Activated CD4-positive, alpha-beta T cell treated with anti-CD3 and anti-CD28 coated beads for 36 hours (primary cell): ENCODE data around the gene ASPSCR1. TPM values are rescaled to one million over a fixed set of nuclear protein-coding genes. Genes with fewer than 3 reads are reported as not detected.

ENCODE experiments used
- ATAC-seq: fragments of 200-7000 bp; cut with Tn5 transposase; one replicate; pipeline ENCODE4 v1.10.0; 2021; ENCODE audit warnings: mild to moderate bottlenecking, moderate library complexity
- CTCF ChIA-PET: fragments of 350-600 bp; sonication (Branson Sonifier 250); formaldehyde crosslinking; loops from one replicate; lab custom pipeline; 2021; ENCODE audit warnings: antibody characterized with exemption; lab: Charles Lee
- POLR2A ChIA-PET: fragments of 350-600 bp; sonication (Branson Sonifier 250); formaldehyde crosslinking; loops from one replicate; lab custom pipeline; 2021; ENCODE audit warnings: antibody characterized with exemption, inconsistent platforms; lab: Charles Lee
- DNase-seq: peaks from one replicate; pipeline ENCODE4 v3.0.0-alpha.2; 2020
- H3K27ac Mint-ChIP-seq: one replicate; pipeline ENCODE4 v1.8.0; 2021; ENCODE audit warnings: mixed read lengths
- H3K27me3 Mint-ChIP-seq: one replicate; pipeline ENCODE4 v1.8.0; 2021; ENCODE audit warnings: mixed read lengths
- H3K36me3 Mint-ChIP-seq: one replicate; pipeline ENCODE4 v1.8.0; 2021; ENCODE audit warnings: low read depth, mixed read lengths
- H3K4me1 Mint-ChIP-seq: one replicate; pipeline ENCODE4 v1.8.0; 2021; ENCODE audit warnings: mixed read lengths
- H3K4me3 Mint-ChIP-seq: one replicate; pipeline ENCODE4 v1.8.0; 2021; ENCODE audit warnings: mild to moderate bottlenecking, moderate library complexity, mixed read lengths
- H3K9me3 Mint-ChIP-seq: one replicate; pipeline ENCODE4 v1.8.0; 2021; ENCODE audit warnings: low read depth, mixed read lengths
- intact Hi-C, 2 experiments: fragments of 100-400 bp; cut with DNase I in 1 of 2; cut with micrococcal nuclease in 1 of 2; formaldehyde crosslinking; loops; one replicate each; pipeline versions ENCODE4 v1.14.2 to v1.15.1; 2022 to 2024; cut with DNase I, micrococcal nuclease
- total RNA-seq, 2 experiments: library from RNA; stranded (reverse); gene quantifications; one replicate each; pipeline ENCODE4 v1.2.3, GENCODE V29; 2021

Gene ASPSCR1
- total RNA-seq, 2 experiments from 2014 or later, result 23.3 to 26.5 TPM

DNA sequence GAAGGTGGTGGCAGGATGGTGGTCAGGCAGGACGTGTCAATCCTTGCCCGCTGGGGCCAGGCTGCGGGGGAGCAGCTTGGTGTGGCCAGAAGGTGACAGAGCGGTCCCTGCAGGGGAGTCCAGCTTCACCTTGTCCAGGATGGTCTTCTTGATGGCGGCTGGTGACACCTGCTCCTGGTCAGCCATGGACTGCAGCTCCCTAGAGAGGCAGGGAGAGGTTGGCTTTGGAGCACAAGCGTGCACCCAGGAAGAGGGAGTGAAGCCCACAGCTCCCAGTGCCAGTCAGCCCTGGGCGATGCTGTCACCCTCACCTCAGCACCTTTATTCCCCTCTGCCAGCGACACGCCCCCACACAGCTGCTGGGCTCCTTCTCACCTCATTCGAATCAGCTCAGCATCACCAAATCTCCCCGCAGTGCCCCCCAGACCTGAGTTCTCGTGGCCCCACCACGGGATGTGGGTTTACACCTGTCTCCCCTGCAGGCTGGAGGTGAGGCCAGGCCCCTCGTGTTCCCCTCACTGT lies 44.2 kb upstream of the ASPSCR1 start:
- Mint-ChIP-seq H3K4me1 (peaks cover 16% of the 10 kb centered on the region), H3K27ac (no peak overlapping the region), H3K27me3 (peaks cover 2% of the 10 kb centered on the region), H3K9me3 (no peaks in the 10 kb centered on the region), H3K4me3 (no peak overlapping the region), H3K36me3 (peaks cover 24% of the 10 kb centered on the region)
- POLR2A ChIA-PET, result no interaction called here
- intact Hi-C loops, result no loop called here
- no peak for DNase-seq
- CTCF ChIA-PET, result interaction anchor here (0.7 to 1.5 kb wide), 2 partner anchors 26 to 59 kb away, joined by 3 read pairs; no protein-coding TSS in a partner anchor
- no peak for ATAC-seq

DNA sequence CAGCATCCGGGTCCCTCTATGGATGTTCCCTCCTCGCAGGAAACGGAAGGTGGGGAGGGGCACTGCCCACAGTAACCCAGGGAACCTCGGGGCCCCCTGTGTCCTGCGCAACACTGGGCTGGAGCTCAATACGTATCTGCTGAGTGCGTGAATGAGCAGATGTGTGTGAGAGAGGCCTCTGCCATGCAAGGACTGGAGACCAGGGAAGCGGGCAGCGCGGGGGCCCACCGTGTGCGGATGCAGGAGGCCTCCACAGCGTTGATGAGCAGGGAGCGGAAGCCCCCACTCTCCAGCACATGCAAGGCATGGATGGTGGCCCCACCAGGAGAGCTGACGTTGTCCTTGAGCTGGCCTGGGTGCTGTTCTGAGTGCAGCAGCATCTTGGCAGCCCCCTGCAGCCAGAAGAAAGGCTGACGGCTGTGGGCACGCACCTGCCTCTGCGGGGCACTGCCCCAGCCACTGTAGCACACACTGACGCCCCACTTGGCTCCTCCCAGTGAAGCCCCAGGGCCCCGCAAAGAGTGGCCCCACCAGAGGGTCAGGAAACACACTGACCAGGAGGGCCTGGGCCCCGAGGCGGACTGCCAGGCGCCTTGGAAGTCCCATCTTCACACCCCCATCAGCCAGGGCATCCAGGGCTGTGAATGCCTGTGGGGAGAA lies 43.2 kb upstream of the ASPSCR1 start:
- ChIA-PET POLR2A (no interaction called here), CTCF (interaction anchor here (1.5 kb wide), 1 partner anchor 25 kb away, joined by 3 read pairs; no protein-coding TSS in a partner anchor)
- no peak overlapping the region for H3K4me3 Mint-ChIP-seq
- ATAC-seq, result no peak
- H3K4me1 Mint-ChIP-seq, result peaks cover 14% of the 10 kb centered on the region
- H3K27me3 Mint-ChIP-seq, result no peaks in the 10 kb centered on the region
- intact Hi-C loops, result no loop called here
- no peak overlapping the region for H3K27ac Mint-ChIP-seq
- H3K9me3 Mint-ChIP-seq, result no peaks in the 10 kb centered on the region
- no peak for DNase-seq
- H3K36me3 Mint-ChIP-seq, result peaks cover 24% of the 10 kb centered on the region

DNA sequence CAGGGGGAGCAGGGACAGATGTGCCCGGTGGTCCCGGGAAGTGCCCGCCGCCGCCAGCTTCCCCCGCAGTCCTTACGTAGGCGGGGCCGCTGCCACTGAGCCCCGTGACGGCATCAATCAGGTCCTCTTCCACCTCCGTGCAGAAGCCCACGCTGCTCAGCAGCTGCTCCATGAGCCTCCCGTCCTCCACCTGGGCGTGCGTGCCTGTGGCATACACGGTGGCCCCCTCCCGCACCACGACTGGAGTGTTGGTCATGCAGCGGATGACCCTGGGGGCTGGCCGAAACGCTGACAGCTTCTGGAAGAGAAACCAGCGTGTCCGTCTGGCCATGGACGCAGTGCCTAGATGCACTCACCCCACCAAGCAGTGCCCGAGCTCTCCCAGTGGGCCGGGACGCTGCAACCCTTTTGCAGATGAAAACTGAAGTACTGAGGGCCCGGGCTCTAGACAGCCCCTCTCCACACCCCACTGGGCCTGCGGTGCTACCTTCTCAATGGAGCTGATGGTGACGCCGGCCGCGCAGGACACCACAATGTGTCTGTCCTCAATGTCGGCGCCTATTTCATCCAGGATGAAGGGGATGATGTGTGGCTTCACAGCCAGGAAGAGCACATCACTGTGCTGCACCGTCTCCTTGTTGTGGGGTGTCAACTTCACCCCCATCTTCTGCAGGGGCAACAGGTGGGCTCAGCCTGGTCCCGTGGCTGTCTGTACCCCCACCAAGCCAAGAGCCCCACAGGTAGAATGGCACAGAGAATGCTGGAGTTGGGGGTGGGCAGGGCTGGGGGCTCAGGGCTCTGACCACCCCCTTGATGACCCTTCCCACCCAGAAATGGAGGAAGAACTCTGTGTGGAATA lies 42.4 kb upstream of the ASPSCR1 start:
- H3K9me3 Mint-ChIP-seq, result no peaks in the 10 kb centered on the region
- DNase-seq (no peak), ATAC-seq (no peak)
- H3K4me1 Mint-ChIP-seq, result peaks cover 14% of the 10 kb centered on the region
- H3K36me3 Mint-ChIP-seq, result peaks cover 22% of the 10 kb centered on the region
- H3K4me3 Mint-ChIP-seq, result peak overlapping the region; percentile 85
- intact Hi-C loops, result loop anchor here in 1 of 2 experiments (5.0 kb wide), 1 partner anchor 103 kb away; the partner anchor contains the start of gene MCRIP1
- H3K27ac Mint-ChIP-seq, result no peak overlapping the region
- CTCF ChIA-PET, result no interaction called here
- H3K27me3 Mint-ChIP-seq, result no peaks in the 10 kb centered on the region
- POLR2A ChIA-PET, result interaction anchor here (0.6 kb wide), 1 partner anchor 12 kb away, joined by 4 read pairs; no protein-coding TSS in a partner anchor

DNA sequence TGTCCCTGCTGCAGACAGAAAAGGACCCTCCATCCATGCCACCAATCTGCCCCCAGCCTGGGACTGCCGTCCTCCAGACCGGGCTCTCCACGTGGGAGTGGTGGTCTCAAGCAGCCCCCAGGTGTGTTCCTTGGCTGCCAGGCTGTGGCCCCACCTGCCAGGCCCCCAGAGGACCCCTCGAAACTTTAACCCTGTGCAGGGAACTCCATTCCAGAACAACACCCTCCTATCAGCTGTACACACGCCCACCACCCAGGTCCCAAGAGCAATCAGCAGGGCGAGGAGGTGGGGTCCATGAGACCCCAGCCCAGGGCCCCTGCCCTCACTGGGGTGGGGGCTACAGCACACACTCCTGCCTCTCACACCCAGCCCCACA lies 41.7 kb upstream of the ASPSCR1 start:
- CTCF ChIA-PET, result no interaction called here
- no peaks in the 10 kb centered on the region for H3K9me3 Mint-ChIP-seq
- DNase-seq, result no peak
- peak overlapping the region; percentile 85 for H3K4me3 Mint-ChIP-seq
- intact Hi-C loops, result loop anchor here in 1 of 2 experiments (5.0 kb wide), 1 partner anchor 103 kb away; the partner anchor contains the start of gene MCRIP1
- H3K36me3 Mint-ChIP-seq, result peaks cover 21% of the 10 kb centered on the region
- H3K27ac Mint-ChIP-seq, result peak overlapping the region; percentile 55
- H3K4me1 Mint-ChIP-seq, result peaks cover 14% of the 10 kb centered on the region
- ATAC-seq, result no peak
- POLR2A ChIA-PET, result interaction anchor here (0.6 to 0.9 kb wide), 2 partner anchors 8 to 12 kb away, joined by 4 read pairs; partner anchors contain the start of gene MAFG
- H3K27me3 Mint-ChIP-seq, result peaks cover 3% of the 10 kb centered on the region

DNA sequence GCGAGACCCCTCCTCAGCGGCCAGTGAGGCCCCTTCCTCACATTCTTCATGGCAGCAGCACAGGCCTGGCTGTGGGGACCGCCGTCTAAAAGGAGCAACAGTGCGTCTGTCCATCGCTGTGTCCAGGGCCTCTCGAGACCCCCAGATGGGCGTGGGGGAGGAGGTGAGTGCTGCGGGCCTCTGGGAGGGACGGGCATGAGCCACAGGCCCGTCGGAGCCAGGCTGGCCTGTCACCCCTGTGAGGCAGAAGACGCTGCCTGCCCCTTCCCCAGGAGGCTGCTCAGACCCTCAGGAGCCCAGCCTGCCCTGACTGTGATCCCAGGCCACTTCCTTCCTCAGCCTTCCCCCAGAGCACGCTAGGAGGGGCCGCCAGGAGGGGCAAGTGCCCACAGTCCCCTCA lies 38.2 kb upstream of the ASPSCR1 start:
- no peak overlapping the region for H3K27ac Mint-ChIP-seq
- no peak overlapping the region for H3K4me3 Mint-ChIP-seq
- DNase-seq (no peak), ATAC-seq (no peak)
- H3K4me1 Mint-ChIP-seq, result peaks cover 10% of the 10 kb centered on the region
- peaks cover 5% of the 10 kb centered on the region for H3K27me3 Mint-ChIP-seq
- no peaks in the 10 kb centered on the region for H3K9me3 Mint-ChIP-seq
- ChIA-PET POLR2A (interaction anchor here (1.0 kb wide), 1 partner anchor 9 kb away, joined by 3 read pairs; no protein-coding TSS in a partner anchor), CTCF (no interaction called here)
- peaks cover 12% of the 10 kb centered on the region for H3K36me3 Mint-ChIP-seq
- intact Hi-C loops, result loop anchor here in 1 of 2 experiments (5.0 kb wide), 1 partner anchor 107 kb away; the partner anchor contains the start of gene MCRIP1

DNA sequence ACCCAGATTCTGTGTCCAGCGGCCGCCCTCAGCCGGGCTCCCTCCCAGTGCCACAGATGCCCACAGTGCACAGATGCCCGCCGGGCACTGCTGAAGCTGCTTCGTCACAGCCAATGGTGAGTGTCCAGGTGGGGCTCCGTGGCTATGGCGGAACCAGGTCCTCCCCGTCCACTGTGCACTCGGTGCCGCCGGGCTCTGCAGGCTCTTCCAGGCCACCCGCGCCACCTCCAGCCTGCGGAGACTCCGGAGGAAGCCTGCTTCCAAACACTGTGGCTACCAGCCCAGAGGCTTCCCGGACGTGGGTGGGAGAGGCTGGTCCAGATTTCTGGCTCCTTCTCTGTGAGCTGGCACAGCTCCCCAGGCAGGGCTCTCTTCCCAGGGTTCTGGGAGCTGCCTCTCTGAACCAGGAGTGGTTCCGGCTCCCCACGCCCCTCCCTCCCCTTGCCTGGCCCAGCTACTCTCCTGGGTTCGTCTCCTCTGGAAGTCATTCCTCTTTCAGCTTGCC lies 37.5 kb upstream of the ASPSCR1 start:
- H3K27ac Mint-ChIP-seq, result no peak overlapping the region
- H3K9me3 Mint-ChIP-seq, result no peaks in the 10 kb centered on the region
- H3K4me3 Mint-ChIP-seq, result no peak overlapping the region
- ChIA-PET POLR2A (no interaction called here), CTCF (interaction anchor here (0.6 to 1.0 kb wide), 2 partner anchors 12 to 101 kb away, joined by 3 read pairs; no protein-coding TSS in a partner anchor)
- H3K27me3 Mint-ChIP-seq, result peaks cover 5% of the 10 kb centered on the region
- intact Hi-C loops, result loop anchor here in 1 of 2 experiments (5.0 kb wide), 1 partner anchor 108 kb away; the partner anchor contains the start of gene MCRIP1
- no peak for DNase-seq
- peaks cover 10% of the 10 kb centered on the region for H3K36me3 Mint-ChIP-seq
- peaks cover 10% of the 10 kb centered on the region for H3K4me1 Mint-ChIP-seq
- ATAC-seq, result no peak

DNA sequence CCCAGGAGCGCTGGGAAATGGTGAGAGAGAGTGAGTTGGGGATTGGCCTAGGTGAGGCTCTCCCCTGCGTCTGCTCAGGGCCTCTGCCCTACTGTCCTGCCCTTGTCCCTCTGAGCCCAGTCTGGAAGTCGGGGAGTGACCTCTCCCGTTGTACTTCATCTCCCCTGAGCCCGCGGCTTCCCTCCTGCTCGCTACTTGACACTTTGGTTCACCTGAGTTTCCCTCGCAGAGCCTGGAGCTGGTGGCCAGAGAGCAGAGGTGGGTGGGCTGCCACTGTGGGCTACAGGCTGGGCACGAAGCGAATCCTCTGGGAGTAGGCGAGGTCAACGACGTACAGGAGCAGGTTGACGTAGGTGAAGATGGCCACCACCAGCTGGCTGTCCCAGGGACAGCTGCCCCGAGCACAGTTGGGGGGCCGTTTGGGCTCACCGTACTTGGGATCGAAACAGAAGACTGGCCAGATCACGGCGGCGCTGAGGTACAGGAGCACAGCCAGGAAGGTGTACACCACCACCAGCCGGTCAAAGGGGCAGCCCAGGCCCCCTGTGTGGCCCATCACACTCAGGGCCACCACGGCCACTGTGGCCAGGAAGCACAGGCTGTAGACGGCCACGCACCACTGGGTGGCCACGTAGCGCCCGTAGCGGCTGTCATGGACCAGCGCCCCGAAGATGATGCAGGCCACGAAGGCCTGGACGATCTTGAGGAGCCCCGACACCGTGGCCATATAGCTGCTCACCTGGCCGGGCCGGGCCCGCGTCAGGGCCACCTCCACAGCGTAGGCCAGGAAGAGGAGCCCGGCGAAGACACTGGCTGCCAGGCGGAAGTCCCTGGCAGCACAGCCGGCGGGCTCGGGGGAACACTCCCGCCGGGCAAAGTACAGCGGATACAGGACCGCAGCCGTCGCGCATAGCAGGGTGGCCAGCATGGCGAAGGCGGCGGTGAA lies 36.6 kb upstream of the ASPSCR1 start:
- POLR2A ChIA-PET, result interaction anchor here (0.6 kb wide), 1 partner anchor 82 kb away, joined by 3 read pairs; the partner anchor contains the start of gene LRRC45
- no peak overlapping the region for H3K27ac Mint-ChIP-seq
- no peak overlapping the region for H3K4me3 Mint-ChIP-seq
- H3K9me3 Mint-ChIP-seq, result no peaks in the 10 kb centered on the region
- peaks cover 5% of the 10 kb centered on the region for H3K27me3 Mint-ChIP-seq
- intact Hi-C loops, result no loop called here
- peaks cover 7% of the 10 kb centered on the region for H3K4me1 Mint-ChIP-seq
- ATAC-seq (no peak), DNase-seq (no peak)
- peaks cover 2% of the 10 kb centered on the region for H3K36me3 Mint-ChIP-seq
- CTCF ChIA-PET, result interaction anchor here (1.0 kb wide), 1 partner anchor 100 kb away, joined by 3 read pairs; no protein-coding TSS in a partner anchor

DNA sequence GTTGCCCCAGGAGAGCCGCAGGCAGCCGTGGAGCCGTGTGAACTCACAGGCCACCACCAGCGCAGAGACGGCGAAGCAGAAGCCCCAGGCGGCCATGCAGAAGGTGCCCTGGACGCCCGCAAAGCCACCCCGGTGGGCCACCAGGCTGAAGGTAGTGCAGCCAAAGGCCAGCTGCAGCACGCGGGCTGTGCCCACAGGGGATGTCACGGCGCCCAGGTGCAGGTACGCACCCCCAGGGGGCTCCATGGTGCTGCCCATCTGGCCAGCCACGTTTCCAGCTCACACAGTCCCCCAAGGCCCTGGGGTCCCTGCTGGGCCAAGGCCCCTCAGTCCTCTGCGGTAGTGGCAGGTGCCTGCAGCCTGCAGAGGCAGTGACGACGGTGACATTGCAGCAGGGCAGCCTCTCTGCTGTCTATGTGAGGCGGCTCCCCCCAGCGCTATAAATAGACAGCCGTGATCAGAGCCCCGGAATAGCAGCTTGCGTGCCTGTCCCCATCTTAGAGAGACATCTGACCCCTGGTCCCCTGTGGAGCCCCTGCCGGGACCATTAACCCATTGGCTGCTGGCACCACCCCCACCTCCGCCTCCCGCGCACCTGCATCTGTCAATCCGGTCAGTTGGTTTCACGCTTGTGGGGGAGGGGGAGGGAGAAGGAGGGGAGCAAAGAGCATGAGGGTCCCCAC lies 35.8 kb upstream of the ASPSCR1 start:
- no peak overlapping the region for H3K27ac Mint-ChIP-seq
- peaks cover 5% of the 10 kb centered on the region for H3K27me3 Mint-ChIP-seq
- DNase-seq (no peak), ATAC-seq (no peak)
- no peak overlapping the region for H3K4me3 Mint-ChIP-seq
- intact Hi-C loops, result no loop called here
- POLR2A ChIA-PET, result interaction anchor here (0.6 kb wide), 2 partner anchors 48 to 82 kb away, joined by 3 read pairs; partner anchors contain the start of gene LRRC45
- CTCF ChIA-PET, result no interaction called here
- no peaks in the 10 kb centered on the region for H3K9me3 Mint-ChIP-seq
- no peaks in the 10 kb centered on the region for H3K36me3 Mint-ChIP-seq
- H3K4me1 Mint-ChIP-seq, result peaks cover 5% of the 10 kb centered on the region

DNA sequence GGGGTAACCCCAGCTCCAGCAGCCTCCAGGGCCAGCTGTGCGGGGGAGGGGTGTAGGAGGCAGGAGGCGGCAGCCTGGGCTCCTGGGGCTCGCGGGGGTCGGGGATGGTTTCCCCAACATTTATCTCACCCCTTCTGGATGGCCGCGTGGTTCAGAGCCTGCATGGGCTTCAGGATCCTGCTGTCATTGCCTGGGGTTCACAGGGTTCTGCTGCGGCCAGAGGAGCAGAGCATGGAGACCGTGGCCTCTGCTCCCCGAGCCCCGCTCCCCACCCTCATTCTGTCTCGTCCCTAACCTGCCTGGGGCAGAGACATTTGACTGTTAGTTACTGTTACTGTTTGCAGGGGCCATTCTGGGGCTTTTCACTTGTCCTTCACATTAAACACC lies 35.3 kb upstream of the ASPSCR1 start:
- ChIA-PET POLR2A (no interaction called here), CTCF (no interaction called here)
- intact Hi-C loops, result no loop called here
- H3K27me3 Mint-ChIP-seq, result peaks cover 5% of the 10 kb centered on the region
- no peak for DNase-seq
- H3K27ac Mint-ChIP-seq, result no peak overlapping the region
- H3K36me3 Mint-ChIP-seq, result no peaks in the 10 kb centered on the region
- no peaks in the 10 kb centered on the region for H3K9me3 Mint-ChIP-seq
- peaks cover 5% of the 10 kb centered on the region for H3K4me1 Mint-ChIP-seq
- ATAC-seq, result no peak
- H3K4me3 Mint-ChIP-seq, result no peak overlapping the region

DNA sequence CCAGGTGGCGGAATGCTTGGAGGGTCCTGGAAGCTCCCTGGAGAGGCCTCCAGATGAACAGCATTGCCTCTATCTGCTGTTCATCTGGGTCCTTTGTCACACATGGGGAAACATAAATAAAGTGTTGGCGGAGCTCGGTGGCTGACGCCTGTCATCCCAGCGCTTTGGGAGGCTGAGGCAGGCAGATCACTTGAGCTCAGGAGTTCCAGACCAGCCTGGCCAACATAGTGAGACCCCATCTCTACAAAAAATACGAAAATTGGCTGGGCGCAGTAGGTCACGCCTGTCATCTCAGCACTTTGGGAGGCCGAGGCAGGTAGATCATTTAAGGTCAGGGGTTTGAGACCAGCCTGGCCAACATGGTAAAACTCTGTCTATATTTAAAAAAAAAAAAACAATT lies 32.6 kb upstream of the ASPSCR1 start:
- H3K4me1 Mint-ChIP-seq, result no peaks in the 10 kb centered on the region
- no peaks in the 10 kb centered on the region for H3K36me3 Mint-ChIP-seq
- POLR2A ChIA-PET, result interaction anchor here (0.6 kb wide), 1 partner anchor 551 kb away, joined by 10 read pairs; no protein-coding TSS in a partner anchor
- ATAC-seq (no peak), DNase-seq (no peak)
- H3K9me3 Mint-ChIP-seq, result no peaks in the 10 kb centered on the region
- H3K4me3 Mint-ChIP-seq, result no peak overlapping the region
- CTCF ChIA-PET, result interaction anchor here (0.8 kb wide), 1 partner anchor 38 kb away, joined by 3 read pairs; no protein-coding TSS in a partner anchor
- H3K27me3 Mint-ChIP-seq, result peaks cover 5% of the 10 kb centered on the region
- no peak overlapping the region for H3K27ac Mint-ChIP-seq
- intact Hi-C loops, result no loop called here
